Fibroblast of the aortic adventitia (primary cell): ENCODE measurements around the gene GATA1. TPM values are rescaled to one million over a fixed set of nuclear protein-coding genes. Genes with fewer than 3 reads are reported as not detected.

Experiments used
- DNase-seq: peaks from one replicate; pipeline ENCODE4 v3.0.0-alpha.2; 2010; ENCODE audit warnings: low read depth
- H3K4me3 ChIP-seq: 2 replicates; pipeline ENCODE4 v1.5.1; 2011; ENCODE audit warnings: low read depth, mild to moderate bottlenecking, control low read depth, low read length, moderate library complexity
- total RNA-seq: library from RNA; depleted of rRNA; stranded (reverse); fragments of >200 nt; gene quantifications from 2 replicates; pipeline ENCODE4 v1.2.3, GENCODE V29; 2012; ENCODE audit warnings: low replicate concordance
- TF ChIP-seq, protein P1 (sequence below): IDR thresholded peaks from 2 replicates; pipeline ENCODE4 v1.5.1; 2011; ENCODE audit warnings: mild to moderate bottlenecking, low read length, control low read depth, inconsistent platforms; ENCODE audit not compliant: insufficient read depth

Gene GATA1
- total RNA-seq, 1 donor = not detected

DNA sequence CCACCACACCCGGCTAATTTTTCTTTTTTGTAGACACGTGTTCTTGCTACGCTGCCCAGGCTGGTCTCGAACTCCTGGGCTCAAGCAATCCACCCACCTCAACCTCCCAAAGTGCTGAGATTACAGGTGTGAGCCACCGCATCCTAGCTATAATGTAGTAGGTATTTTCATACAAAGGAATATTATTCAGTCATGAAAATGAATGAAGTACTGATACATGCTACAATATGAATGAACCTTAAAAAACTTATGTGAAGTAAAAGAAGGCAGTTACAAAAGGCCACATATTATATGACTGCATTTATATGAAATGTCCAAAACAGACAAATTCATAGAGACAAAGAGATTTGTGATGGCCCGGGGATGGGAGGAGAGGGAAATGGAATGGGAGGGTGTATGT is 4.7 kb upstream of the GATA1 start:
- no peak for DNase-seq
- H3K4me3 ChIP-seq = no peak overlapping the region
- TF ChIP-seq, protein P1, sequence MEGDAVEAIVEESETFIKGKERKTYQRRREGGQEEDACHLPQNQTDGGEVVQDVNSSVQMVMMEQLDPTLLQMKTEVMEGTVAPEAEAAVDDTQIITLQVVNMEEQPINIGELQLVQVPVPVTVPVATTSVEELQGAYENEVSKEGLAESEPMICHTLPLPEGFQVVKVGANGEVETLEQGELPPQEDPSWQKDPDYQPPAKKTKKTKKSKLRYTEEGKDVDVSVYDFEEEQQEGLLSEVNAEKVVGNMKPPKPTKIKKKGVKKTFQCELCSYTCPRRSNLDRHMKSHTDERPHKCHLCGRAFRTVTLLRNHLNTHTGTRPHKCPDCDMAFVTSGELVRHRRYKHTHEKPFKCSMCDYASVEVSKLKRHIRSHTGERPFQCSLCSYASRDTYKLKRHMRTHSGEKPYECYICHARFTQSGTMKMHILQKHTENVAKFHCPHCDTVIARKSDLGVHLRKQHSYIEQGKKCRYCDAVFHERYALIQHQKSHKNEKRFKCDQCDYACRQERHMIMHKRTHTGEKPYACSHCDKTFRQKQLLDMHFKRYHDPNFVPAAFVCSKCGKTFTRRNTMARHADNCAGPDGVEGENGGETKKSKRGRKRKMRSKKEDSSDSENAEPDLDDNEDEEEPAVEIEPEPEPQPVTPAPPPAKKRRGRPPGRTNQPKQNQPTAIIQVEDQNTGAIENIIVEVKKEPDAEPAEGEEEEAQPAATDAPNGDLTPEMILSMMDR = no peak

DNA sequence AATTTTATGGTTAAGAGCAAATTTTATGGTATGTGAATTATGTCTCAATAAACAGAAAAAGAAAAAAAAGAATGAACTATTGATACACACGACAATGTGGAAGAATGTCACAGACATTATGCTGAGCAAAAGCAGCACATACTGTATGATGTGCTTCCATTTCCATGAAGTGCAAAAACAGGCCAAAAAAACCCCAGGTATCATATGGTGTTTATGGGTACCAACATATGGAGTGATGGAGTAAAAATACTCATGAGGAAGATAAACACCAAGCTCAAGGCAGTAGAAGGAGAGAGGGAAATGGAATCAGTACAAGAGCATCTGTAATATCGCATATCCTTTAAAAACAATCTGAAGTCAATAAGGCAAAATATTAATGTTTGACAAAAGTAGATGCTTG is 4.2 kb upstream of the GATA1 start:
- DNase-seq = no peak
- no peak overlapping the region for H3K4me3 ChIP-seq
- TF ChIP-seq, protein P1 = no peak

DNA sequence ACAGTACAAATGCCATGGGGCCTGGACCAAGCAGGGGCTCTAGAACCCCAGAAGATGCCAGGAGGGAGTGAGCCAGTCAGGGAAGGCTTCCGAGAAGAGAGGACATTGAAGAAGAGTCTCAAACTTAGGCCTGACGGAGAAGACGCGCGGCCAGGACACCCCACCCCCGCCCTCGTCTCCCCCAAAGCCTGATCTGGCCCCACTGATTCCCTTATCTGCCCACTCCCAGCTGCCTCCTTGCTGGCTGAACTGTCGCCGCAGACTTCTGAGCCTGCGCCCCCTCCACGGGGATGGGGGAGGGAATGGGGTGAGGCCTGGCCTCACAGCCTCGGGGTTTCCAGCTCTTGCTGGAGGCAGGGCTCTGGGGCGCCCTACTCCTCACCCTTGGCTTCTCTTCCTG is 3.6 kb upstream of the GATA1 start:
- TF ChIP-seq, protein P1 = no peak
- no peak overlapping the region for H3K4me3 ChIP-seq
- no peak for DNase-seq

DNA sequence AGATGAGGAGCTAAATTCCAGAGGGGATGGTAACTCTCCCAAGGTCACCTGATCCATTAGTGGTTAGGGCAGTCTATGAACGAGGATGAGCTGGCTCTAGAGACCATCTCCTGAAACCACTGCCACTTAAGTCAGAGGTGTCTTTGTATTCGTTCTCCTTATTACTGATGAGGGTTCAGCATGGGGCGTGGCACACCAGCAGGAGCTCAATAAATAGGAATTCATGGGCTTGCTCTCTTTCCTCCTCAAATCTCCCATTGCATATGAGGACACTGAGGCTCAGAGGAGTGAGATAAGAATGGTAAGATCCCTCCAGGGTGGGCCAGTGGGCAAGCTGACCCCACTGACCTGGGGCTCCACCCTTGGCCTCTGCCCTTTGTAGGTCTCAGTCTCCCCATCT is 1.7 kb upstream of the GATA1 start:
- TF ChIP-seq, protein P1 = no peak
- no peak for DNase-seq
- H3K4me3 ChIP-seq = no peak overlapping the region

DNA sequence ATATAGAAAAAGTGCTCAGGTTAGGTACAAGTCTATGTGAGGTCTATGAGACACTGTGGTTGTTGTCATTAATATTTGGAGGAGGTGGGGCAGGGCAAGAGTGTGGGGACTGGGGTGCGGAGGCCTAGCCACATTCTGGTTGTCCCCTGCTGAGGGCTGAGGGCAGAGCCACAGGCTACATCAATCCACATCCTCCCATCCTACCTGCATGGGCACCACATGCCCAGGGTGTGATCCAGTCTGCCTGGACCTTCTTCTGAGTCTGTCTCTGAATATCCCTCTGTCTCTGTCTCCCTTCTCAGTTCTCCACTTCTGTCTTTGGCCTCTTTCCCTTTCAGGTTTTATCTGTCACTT is 1.2 kb upstream of the GATA1 start:
- DNase-seq = no peak
- H3K4me3 ChIP-seq = no peak overlapping the region
- TF ChIP-seq, protein P1 = no peak

DNA sequence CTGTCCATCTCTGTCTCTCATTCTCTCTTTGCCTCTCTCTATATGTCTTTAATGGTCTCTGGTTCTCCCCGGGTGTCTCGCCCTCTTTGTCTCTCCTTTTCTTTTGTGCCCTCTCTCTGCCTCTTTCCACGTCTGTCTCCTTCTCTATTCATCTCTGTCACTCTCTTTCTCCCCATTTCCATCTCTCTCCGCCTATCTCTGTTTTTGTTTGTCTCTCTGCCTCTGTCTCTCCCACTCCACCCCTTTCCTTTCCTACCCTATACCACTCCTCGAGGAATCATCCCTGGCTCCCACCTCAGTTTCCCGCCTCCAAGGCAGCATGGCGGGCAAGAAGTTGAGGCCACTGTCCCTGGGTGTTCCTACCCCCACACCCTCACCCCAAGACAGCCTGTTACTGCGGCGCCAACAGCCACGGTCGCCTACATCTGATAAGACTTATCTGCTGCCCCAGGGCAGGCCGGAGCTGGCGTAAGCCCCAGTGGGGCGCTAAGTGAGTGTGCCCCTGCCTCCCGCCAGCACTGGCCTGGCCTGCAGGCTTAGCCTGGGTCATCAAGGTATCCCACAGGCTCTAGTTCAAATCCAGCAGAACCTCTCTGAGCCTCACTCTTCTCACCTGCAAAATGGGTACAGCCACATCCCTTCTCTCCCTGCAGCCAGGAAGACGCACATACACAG is 713 bp upstream of the GATA1 start:
- no peak for DNase-seq
- H3K4me3 ChIP-seq = no peak overlapping the region
- TF ChIP-seq, protein P1 = no peak

DNA sequence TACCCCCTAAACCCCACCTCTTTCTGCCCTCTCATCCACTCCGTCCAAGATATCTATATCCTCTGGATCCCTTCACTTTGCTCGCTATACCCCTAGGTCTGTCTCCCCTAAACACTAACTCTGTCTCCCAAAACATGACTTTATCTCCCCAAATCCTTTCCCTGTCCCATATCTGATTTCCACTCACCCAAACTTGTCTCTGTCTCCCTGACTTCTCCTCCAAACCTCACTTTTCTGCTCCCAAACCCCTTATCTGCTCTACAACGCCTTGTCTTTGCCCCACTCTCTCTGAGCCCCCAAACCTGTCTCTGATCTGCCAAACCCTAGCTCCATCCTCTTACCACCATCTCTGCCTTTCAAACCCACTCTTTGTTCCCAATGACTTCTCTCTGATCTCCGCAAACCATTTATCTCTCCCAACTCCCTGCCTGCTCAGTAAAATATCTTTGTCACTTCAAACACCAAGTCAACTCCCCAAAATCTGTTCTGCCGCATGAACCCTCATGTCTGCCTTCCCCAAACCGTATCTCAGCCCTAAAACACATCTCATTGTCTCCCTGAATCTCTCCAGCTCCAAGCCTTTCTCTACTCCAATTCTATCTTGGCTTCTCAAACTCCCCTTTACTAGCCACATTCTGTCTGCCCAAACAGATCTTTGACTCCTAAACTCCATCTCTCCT is 575 bp downstream of the GATA1 start:
- TF ChIP-seq, protein P1 = no peak
- DNase-seq = no peak
- no peak overlapping the region for H3K4me3 ChIP-seq
